Myocyte (in vitro differentiated cells): Measurements from ENCODE around the gene SIPA1. TPM values are rescaled to one million over a fixed set of nuclear protein-coding genes. Genes with fewer than 3 reads are reported as not detected.
"Not testable (repeated sequence)": the region's sequence is repeated elsewhere in the genome, so short reads cannot be mapped to it uniquely, and the experiment has no call there.

Source experiments
- DNase-seq: peaks from one replicate; pipeline ENCODE4 v3.0.0-alpha.2; 2012; ENCODE audit warnings: low read depth
- total RNA-seq: library from RNA; depleted of rRNA; stranded (reverse); fragments of >200 nt; gene quantifications from 2 replicates; pipeline ENCODE4 v1.2.3, GENCODE V29; 2014

SIPA1 gene
- total RNA-seq, 1 donor from 2014 or later, result 19.7 TPM

DNA sequence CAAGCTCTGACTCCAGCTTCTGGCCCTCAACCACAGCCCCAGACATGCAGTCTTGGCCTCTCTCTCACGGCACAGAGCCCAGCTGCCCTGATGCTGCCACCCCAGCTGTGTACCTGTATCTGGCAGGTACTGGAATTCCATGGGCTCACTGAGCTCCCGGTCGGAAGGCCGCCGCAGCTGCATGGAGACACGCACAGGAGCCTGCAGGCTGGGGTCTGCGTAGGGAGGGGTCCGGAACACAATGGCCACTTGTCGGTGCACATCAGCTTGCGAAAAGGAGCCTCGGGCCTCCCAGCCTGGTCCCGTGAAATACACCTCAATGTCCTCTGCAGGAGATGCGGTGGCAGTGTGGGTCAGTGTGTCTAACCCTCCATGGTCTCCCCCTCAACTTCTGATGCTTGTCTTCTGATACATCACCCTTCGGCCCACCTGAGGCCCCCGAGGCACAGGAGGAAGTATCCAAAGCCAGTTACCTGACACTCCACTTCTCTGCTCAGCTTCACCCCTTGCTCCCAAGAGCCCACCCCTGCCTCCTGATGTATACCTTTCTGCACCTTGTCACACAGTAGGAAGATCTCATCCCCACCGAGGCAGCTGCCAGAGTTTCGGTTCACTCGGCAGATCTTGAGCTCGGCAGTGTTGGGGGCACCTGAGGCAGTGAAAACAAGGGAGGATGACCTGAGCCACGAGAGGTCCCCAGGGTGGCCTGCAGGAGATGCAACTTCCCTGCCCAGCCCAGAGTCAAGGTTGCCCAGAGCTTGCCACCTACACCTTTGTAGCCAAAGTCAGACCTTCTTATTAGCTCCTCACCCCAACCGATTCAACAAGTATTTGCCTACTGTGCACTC lies 20.5 kb downstream of the SIPA1 start:
- no peak for DNase-seq

DNA sequence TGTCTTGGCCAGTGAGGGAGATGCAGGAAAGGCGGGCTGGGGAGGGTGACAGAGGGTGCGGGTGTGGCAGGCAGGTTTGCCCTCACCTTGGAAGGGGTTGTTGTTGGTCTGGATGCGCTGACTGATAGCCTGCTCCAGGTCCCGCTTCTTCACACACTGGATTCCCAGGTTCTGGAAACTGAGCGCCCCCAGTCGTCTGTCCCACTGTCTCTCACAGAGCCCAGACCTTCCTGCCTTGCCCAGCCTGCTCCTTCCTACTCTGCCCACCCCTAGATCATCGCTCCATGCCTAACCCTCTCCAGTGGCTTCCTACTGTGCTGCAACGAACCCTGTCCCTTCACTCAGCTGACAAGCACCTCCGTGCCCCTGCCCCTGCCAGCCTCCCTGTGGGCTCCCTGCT lies 22.1 kb downstream of the SIPA1 start:
- no peak for DNase-seq

DNA sequence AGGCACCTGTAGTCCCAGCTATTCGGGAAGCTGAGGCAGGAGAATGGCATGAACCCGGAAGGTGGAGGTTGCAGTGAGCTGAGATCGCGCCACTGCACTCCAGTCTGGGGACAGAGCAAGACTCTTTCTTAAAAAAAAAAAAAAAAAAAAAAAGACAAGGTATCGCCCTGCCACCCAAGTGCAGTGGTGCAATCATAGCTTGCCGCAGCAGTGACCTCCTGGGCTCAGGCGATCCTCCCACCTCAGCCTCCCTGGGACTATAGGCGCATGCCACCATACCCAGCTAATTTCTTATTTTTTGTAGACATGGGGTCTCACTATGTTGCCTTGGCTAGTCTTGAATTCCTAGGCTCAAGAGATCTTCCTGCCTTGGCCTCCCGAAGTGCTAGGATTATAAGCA lies 23.0 kb downstream of the SIPA1 start:
- not testable (repeated sequence) for DNase-seq

DNA sequence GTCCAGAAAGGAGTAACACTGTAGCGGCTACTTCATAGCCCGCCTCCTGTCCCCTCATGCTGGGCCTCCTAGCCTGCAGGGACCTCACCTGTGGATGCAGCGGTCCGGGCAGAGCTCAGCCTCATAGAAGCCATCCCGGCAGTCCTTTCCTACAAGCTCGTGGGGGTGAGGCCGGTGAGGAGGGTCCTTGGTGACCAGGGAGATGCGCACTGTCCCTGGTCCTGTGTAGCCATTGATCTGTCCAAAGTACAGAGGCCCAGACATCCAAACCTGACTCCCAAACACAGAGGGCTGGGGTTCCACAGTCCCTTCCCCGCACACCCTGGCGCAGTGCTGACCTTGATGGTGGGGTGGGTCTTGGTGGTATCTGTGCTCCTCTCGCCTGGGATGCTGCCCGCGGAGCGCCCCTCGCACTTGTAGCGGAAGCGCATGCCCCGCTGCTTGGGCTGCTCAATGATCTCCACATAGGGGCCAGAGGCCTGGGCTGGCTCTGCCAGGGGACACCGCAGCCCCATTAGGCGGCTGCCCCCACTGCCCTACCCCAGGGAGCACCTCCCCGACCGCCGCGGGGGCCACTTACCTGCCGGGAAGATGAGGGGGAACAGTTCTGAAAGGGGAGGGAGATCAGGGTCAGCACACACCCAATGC lies 23.8 kb downstream of the SIPA1 start:
- DNase-seq, result no peak

DNA sequence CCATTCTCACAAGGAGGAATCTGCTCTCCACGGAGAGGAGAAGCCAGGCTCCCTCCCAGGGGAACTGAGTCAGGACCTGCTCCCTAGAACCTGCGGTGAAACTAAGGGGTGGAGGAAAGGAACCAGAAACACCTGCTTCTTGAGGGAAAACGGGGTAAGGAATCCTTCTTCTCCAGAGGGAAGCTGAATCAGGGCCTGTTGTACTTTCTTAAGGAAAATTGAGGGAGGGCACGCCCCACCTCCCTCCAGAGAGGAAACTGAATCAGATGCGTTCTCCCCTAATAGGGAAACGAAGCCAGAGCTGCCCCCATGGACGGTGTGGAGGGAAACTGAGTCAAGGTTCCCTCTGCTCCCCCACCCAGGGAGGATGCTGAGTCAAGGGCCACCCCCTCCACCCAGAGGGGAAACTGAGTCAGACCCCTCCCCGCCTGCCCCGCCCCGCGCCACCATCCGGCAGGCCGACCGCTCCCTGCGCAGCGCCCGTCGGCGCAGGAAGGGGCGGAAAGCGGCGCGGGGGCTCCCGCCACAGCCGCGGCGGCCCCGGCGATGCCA lies 24.4 kb downstream of the SIPA1 start:
- DNase-seq, result peak; percentile 13

DNA sequence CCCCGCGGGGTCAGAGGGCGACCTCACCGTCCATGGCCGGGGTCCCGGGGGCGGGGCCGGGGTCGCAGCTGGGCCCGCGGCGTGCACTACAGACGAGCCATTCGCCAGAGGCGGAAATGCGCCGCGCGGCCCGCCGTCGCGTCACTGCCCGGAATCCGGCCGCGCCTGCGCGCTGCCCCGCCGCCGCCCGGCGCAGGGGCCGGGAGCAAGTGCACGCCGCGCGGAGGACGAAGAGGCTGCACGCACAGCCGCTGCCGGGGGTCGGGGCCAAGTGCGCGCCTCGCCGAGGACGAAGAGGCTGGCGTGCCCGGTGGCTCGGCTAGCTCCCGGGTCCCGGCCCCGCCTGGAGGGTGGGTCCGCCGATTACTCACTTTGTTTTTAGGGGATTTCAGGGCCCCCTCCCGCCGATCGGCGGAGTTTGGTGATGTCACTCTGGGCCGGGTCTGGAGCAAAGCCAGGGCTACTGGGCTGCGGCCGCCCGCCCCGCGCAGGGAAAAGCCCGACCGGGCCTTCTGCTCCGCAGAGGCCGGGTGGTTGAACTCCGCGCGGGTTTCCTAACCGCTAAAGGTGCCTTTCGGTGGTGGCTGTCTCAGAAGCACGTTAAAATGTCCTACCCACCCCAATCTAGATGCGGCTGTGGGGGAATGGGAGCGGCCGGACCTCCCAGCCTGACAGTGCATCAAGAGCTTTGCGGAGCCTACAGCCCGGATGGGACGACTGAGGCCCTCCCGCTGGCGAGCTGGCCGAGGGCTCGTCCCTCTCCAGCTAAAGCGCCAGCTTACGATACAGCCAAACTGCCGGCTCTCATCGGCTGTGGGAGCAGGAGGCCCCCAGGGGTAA lies 25.1 kb downstream of the SIPA1 start, which contains the start of gene RELA:
Gene RELA (minus strand): TSS at position 118 of the 840 bp plus-strand sequence. CDS start 84 bp downstream, at position 34.
- peak; percentile 91 for DNase-seq

DNA sequence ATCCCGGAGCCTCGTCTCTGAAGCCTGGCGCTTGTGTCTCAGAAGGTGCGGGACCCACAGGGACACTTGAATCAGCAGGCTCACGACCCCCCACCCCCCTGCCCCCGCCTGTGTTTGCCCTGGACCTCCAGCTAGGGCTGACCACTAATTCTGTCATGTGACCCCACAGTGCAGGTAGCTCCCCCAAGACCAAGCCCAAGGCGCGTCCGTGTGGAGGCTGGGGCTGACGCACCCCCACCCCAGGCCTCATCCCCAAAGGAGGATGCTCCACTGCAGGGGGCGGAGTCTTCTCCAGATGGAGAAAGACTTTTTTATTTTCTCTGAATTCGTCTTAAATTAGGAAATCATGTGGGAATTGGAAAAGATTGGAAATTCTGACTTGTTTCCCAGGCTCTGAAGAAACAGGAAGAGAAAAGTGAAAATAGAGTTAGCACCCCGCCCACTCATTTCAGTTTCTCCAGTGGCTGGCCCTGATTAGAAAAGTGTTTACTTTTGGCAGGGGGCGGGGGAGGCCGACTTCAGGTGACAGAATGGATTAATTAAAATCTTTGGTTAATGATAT lies 25.8 kb downstream of the SIPA1 start:
- peak; percentile 57 for DNase-seq

DNA sequence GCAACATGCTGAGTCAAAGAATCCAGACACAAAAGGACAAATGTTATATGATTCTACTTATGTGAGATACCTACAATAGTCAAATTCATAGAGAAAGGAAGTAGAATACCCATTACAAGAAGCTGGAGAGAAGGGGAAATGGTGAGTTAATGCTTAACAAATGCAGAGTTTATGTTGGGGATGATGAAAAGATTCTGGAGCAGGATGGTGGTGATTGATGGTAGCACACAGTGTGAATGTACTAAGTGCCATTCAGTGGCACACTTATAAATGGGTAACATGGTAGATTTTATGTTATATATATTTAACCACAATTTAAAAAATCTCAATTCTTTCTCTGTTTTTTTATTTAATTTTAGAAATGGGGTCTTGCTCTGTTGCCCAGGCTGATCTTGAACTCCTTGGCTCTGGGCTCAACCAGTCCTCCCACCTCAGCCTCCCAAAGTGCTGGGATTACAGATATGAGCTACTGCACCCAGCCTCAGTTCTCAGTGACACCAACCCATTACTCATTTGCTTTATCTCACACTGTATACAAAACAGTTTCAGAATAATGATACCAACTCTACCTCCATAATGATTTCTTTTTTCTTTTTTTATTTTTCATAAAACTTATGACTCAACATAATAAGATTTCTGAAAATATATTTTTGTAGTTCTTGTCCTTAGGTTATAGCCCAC lies 34.4 kb downstream of the SIPA1 start:
- no peak for DNase-seq

DNA sequence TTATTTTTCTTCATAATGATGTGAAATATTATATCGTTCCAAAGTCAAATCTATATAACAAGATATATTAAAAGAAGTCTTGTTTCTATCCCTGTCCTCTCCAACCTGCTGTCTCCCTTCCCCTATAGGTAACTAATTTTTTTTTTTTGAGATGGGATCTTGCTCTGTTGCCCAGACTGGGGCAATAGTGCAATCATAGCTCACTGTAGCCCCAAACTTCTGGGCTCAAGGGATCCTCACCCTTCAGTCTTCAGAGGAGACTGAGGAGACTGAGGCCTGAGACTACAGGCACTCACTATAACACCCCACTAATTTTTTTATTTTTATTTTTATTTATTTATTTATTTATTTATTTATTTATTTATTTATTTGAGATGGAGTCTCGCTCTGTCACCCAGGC lies 35.1 kb downstream of the SIPA1 start:
- no peak for DNase-seq

DNA sequence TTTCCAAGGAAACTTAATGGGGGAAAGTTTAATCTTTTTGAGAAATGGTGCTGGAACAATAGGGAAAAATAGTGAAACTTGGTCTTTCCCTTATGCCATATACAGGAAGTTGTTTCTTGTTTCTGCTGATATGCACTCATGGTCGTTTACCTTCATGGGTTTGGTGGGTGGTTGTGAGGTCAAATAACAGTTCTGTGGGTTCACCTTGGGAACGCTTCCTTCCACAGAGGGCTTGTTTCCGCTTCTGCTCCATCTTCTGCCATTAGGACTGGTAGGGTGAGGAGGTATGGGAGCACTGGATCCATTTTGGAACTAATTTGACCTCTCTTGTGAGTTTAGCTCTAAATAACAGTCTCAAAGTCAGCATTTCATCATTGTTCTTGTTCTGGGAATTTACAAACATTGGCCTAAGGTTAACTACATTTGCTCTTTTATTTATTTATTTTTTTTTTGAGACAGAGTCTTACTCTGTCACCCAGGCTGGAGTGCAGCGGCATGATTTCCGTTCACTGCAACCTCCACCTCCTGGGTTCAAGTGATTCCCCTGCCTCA lies 42.4 kb downstream of the SIPA1 start:
- DNase-seq, result no peak

DNA sequence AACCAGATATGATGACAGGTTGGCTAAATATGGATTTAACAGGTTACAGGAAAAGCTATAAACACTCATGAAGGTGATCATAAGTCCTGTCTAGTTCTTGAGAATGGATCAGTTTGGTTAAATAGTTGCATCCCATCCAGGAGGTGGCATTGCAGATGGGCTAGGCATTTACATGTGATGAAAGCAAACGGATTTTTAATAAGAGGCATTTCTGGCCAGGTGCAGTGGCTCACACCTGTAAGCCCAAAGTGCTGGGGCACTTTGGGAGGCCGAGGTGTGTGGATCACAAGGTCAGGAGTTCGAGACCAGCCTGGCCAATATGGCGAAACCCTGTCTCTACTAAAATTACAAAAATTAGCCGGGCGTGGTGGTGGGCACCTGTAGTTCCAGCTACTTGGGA lies 45.6 kb downstream of the SIPA1 start:
- DNase-seq, result not testable (repeated sequence)

DNA sequence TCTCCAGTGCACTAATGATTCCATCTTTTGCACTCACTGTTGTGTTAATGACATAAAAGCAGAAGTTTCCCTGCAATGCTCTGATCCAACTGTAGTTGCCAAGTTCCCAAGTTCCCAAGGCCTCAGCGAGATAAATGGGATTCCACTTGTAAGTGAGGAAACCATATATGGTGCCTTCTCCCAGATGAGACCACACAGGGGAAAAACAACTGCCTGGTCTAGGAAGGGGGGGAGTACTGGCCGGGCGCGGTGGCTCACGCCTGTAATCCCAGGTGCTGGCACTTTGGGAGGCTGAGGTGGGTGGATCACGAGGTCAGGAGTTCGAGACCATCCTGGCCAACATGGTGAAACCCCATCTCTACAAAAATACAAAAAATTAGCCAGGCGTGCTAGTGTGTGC lies 48.1 kb downstream of the SIPA1 start:
- DNase-seq, result no peak

DNA sequence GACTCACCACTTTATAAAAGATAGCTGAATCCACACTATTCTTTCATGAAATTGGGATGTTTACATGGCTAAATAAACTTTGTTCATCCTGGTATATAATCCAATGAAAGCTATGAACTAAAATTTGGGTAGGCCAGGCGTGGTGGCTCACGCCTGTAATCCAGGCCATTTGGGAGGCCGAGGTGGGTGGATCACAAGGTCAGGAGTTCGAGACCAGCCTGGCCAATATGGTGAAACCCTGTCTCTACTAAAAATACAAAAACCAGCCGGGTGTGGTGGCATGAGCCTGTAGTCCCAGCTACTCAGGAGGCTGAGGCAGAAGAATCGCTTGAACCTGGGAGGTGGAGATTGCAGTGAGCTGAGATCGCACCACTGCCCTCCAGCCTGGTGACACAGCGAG lies 53.9 kb downstream of the SIPA1 start:
- not testable (repeated sequence) for DNase-seq

DNA sequence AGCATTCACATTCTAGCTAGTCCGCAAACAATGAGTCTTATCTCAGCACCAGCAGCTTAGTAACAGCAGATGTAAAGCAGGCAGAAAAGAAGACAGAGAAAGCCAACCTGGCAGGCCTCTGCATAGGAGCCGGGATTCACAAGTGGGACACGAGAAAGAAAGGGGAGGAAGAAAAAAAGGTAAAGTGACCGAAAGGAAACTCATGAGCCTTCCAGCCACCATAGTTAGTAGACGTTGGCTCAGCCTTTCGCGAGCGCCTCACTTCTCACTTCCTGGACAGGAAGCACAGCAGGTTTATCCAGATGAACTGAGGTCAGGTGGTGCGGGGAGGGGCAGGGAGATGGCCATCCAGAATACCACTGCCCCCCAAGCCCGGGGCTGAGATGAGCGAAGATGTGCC lies 54.5 kb downstream of the SIPA1 start:
- no peak for DNase-seq

DNA sequence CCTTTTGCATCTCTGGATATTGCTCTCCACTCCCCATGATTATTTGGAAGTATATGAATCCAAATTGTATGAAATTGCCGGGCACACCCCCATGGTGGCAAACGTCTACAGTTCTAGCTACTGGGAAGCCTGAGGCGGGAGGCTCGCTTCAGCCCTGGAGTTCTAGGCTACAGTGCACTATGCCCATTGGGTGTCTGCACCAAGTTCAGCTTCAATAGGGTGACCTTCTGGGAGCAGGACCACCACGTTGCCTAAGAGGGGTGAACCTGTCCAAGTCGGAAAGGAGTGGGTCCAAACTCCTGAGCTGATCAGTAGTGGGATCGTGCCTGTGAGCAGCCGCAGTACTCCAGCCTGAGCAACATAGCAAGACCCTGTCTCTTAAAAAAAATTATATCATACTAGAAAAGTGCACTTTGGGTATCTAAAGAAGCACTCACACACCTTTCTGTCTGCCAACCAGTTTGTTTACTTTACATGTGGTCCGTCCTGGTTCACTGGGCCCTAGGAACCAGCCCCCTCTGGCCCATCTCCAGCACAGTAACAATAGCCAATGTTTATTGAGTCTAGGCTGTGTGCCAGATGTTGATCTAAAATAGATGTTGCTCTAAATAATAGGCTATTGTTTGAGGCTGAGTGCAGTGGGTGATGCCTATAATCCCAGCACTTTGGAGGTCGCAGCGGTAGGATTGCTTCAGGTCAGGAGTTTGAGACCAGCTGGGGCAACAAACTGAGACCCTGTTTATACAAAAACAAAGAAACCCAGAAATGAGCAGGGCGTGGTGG lies 57.7 kb downstream of the SIPA1 start:
- no peak for DNase-seq

DNA sequence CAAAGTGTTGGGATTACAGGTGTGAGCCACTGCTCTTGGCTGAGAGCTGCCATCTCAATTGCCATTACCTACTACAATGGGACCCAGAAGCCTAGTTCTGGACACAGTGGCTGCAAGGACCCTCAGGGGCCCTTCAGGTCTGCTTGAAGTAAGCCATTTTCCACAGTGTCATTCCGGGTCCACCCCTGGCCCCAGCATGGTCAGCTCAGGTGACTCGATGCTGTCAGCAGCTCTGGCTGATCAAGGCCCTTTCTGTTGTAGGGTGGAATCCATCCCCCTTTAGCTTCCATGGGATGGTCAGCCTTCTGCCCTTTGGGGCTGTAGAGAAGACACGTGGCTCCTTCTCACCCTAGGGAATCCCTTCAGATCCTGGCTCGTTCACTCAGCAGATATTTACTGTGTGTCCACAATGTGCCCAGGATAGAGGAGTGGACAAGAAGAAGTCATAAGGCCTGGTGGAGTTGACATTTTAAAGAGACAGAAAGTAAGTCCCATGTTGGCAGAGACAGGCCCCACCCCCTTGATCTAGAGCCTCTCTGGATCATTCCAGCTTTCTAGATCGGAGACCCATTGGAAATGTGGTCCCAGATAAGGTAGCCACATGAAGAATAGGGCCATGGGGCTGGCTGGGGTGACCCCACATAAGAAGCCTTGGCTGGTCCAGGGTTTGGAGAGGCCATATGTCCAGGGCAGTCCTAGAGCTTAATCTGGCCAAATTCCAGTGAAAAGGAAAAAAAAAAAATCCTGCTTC lies 59.1 kb downstream of the SIPA1 start:
- DNase-seq, result no peak

DNA sequence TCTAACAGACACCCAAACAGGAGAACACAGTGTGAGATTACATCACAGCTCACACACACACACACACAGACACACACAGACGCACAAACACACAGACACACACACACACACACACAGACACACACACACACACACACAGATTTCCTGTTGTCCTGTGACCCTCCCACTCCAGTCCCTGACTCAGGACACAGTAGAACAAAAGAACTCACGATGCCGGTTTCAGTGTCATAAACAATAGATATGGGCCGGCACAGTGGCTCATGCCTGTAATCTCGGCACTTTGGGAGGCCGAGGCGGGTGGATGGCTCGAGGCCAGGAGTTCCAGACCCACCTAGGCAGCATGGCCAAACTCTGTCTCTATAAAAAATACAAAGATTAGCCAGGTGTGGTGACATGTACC lies 60.3 kb downstream of the SIPA1 start:
- DNase-seq, result no peak

DNA sequence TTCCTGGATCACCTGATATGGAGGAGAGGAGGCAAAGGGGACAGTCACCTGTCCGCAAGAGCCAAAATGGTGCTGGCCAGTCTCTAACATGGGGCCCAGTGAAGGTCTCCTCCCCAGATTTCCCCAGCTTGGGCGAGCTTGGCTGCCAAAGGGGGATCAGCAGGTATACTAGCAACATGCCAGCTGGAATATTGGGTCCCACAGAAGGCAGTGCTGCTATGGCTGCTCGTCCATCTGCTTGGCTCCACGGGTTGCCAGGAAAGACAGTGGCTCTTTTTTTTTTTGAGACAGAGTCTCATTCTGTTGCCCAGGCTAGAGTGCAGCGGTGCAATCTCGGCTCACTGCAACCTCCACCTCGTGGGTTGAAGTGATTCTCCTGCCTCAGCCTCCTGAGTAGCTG lies 61.4 kb downstream of the SIPA1 start:
- DNase-seq, result no peak

DNA sequence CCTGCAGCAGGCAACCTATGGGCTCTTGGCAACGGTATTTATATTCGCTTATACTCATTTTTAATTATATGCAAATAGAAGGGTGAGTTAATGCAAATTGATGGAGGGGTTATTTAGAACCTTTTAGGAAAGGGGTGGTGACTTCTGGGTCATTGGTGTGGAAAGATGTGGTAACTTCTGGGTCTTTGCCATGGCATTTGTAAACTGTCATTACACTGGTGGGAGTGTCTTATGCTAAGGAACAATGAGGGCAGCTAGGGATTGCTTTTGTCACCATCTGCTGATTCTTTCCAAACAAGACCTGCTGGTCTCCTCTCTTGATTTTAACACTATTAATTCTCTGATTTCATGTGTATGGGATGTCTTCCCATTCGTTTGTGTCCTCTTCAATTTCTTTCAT lies 62.5 kb downstream of the SIPA1 start:
- no peak for DNase-seq
